Erythroblast (primary cell): ENCODE measurements around the gene ERCC1.
A peak's percentile ranks its signal among the peaks of the same experiment; 100 is the strongest.
"Not testable (repeated sequence)": the region's sequence is repeated elsewhere in the genome, so short reads cannot be mapped to it uniquely, and the experiment has no call there.

ENCODE experiments used
- DNase-seq, 2 experiments: peaks; one replicate each; lab custom pipeline; 2025; lab: John Stamatoyannopoulos, UW
- GATA1 ChIP-seq: IDR thresholded peaks from 2 replicates; pipeline ENCODE4 v1.6.1; 2011; ENCODE audit warnings: low read depth, mild to moderate bottlenecking, control low read depth, low read length, moderate library complexity
- POLR2A ChIP-seq: IDR thresholded peaks from 2 replicates; pipeline ENCODE4 v1.6.1; 2011; ENCODE audit warnings: mild to moderate bottlenecking, low read length

The ERCC1 gene

DNA sequence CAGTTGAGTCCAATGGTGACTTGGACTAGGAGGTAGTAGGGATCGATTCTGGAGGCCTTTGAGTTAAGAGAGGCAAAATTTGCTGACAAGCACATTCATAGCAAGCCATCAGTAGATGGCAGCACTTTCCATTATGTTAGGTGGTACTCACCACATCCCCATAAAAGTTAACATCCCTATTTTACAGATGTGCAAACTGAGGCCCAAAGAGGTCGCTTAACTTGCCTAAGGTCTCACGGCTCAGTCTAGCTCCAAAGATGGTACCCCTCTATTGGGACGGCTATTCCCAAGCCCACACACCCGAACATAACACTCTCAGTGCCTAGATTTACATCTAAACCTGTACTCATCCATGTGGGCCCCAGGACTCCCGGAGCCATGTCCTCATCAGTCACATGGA lies 22.6 kb upstream of the ERCC1 start:
- DNase-seq, result peak; percentile 58 to 59
- TF ChIP-seq POLR2A, result no peak
- no peak for TF ChIP-seq GATA1

DNA sequence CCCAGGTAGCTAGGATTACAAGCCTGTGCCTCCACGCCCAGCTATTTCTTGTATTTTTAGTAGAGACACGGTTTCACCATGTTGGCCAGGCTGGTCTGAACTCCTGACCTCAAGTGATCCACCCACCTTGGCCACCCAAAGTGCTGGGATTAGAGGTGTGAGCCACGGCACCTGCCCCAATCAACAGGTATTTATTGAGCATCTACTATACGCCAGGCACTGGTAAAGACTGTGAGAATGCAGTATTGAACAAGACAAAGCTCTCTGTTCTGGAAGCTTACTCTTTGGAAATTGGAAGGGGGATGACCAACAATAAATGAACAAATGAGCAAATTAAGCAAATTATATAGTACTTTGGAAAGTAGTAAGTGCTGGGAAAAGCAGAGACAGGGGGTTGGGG lies 21.4 kb upstream of the ERCC1 start:
- TF ChIP-seq POLR2A, result no peak
- TF ChIP-seq GATA1, result no peak
- no peak for DNase-seq

DNA sequence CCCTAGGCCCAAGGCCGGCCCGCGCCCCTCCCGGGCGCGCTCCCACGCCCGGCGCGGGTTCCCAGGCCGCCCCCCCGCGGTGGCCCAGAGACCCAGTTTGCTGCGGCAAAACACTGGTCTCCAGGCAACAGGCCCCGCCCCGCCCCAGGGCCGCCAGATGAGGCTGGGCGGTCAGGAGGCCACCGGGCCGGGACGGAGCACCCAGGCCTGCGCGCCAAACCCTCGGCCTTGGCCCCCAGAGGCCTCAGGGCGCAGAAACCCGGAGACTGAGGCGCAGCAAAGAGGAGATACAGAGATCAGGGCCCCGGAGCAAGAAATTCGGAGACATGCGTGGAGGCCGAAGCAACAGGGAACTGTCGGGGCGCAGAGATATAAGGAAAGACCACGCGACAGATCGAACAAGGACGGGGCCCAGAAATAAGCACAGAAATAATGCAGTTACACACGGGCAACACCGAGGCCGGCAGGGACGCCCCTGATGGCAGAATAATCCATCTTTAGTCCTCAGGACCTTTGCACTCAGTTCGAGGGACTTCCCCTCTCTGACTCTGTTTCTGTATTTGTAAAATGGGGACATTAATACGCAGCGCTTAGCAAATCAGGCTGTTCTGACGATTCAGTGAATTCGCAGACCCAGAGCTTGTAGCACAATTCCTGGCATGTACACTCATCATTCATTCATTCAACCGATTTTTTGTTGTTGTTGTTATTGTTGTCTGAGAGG lies 20.8 kb upstream of the ERCC1 start:
- peak; percentile 91 for DNase-seq
- no peak for TF ChIP-seq GATA1
- no peak for TF ChIP-seq POLR2A

DNA sequence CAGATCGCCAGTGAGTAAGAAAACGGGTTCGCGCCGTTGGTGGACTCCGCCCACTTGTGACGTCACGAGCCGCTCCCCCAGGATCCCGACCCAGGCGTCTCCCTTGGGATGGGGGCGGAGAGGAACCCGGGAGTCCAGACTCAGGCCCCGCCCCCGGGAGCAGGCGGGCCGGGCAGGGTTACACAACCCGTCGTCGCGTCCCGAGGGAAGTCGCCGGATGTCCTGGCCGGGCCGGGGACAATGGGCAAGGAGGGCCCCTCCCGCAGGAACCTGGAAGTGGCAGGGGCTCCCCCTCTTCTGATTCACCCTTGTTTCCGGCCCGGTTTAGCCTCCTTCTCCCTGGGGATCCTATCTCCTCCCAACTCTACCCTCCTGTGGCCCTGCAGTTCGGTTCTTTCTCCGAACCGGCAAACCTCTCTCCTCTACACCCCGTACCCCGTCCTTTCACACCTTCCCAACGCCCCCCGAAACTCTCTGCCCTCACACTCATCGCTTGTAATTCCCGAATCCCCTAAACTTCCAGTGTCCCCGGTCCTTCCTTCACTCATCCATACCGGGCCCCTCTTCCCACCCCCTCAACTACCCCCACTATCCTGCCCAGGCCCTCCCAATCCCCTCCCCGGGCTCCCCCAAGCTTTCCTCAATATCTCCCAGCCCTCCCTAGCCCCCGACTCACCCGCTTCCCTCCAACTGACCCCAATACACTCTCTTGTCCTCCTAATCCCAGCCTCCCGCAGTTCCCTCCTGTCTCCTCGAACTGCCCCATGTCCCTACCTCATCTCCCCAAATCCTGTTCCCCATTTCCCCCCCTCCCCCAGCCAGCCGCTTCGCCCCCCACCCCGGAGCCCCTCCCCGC lies 20.0 kb upstream of the ERCC1 start:
- peak; percentile 73 to 84 for DNase-seq

DNA sequence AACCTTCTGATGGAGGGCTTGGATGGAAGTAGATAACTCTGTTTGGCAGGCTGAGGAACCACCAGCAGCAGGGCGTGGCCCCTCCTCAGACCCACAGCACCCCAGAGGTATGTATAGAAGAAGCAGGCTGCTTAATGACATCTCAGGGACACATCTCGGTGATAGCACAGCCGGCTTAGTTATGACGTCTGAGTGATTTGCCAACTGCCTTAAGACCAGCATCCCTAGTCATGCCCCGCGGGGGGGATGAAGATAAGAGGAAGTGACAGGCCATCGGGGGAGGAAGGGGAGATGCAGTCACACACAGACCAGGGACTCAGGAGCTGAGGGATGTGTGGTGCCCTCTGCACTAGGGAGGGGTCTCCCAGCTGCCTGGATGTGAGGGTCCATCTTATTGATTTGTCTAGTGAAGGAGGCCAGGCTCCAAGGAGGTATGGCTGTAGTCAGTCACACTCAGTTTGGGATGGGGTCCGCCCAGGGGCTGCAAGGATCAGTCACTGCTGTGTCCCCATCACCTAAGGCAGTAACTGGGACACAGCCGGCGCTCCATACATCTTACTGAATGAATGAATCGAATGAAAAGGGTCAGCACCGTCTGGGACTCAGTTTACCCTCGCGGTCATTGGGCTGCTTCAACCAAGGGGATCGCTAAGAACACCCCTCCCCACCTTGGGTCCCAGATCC lies 19.2 kb upstream of the ERCC1 start:
- peak; percentile 94 for DNase-seq
- TF ChIP-seq GATA1 (no peak), POLR2A (peak; percentile 72)

More for the DNA sequence above, 20.0 kb upstream of the ERCC1 start:
- TF ChIP-seq GATA1 (no peak), POLR2A (peak; percentile 10)

DNA sequence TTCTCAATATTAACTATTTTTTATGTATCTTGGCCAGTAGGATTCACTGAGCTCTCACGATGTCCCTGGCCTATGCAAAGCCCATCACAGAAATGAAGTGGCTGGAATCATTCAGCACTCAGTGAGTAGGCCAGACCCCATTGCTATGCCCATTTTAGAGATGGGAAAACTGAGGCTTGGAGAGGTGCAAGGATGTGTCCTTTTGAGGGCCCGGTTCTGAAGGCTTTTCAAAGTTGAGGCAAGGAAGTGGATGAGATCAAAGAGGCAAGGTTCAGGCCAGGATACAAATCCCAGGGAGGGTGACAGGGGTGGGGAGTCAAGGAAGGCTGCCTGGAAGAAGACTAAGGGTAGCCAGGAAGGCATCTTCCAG lies 18.7 kb upstream of the ERCC1 start:
- DNase-seq, result no peak
- TF ChIP-seq GATA1, result no peak
- no peak for TF ChIP-seq POLR2A

DNA sequence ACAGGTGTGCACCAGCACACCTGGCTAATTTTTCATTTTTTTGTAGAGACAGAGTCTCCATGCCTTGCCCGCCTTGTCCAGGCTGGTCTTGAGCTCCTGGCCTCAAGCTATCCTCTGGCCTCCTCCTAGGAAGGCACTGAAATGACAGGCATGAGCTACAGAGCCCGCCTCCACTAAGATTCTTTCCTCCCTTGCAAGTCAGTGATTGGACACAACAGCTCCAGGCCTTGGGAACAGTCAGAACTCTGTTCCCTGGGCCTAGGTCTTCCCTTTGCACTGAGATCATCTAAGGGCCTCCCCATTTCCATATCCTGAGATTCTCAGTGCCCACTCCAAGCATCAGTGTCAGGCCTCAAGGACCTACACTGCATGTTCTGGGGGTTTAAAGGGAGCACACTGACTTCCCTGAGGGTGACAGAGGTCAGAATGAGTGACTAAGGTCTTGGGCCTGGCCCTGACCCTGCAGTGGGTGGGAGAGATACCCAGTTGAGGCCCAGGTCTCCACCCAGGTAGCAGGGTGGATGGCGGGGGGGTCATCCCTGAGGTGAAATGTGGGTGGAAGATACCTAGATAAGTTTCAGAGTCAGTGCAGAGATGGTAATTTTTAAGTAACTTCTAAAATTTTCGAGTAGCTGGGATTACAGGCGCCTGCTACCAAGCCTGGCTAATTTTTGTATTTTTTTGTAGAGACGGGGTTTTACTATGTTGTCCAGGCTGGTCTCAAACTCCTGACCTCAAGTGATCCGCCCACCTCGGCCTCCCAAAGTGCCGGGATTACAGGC lies 17.3 kb upstream of the ERCC1 start:
- TF ChIP-seq GATA1, result no peak
- TF ChIP-seq POLR2A, result no peak
- DNase-seq, result peak; percentile 27 to 62

DNA sequence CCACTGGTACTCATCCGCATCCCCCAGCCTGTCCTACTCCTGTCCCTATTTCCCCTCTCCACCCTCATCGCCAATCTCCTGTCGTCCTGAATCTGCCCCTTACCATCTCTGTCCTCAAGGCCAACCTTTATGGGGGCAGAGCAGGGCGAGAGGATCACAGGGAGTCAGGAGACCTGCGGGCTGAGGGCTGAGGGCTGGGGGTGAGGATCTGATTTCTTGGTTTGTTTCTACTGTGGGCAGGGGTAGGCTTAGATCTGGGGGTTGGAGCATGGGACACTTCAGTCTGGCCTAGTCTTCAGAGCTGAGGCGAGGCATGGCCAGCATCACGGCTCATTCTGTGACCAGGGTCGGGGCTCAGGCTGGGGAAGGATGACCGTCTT lies 16.5 kb upstream of the ERCC1 start:
- DNase-seq, result no peak
- TF ChIP-seq GATA1, result no peak
- no peak for TF ChIP-seq POLR2A

DNA sequence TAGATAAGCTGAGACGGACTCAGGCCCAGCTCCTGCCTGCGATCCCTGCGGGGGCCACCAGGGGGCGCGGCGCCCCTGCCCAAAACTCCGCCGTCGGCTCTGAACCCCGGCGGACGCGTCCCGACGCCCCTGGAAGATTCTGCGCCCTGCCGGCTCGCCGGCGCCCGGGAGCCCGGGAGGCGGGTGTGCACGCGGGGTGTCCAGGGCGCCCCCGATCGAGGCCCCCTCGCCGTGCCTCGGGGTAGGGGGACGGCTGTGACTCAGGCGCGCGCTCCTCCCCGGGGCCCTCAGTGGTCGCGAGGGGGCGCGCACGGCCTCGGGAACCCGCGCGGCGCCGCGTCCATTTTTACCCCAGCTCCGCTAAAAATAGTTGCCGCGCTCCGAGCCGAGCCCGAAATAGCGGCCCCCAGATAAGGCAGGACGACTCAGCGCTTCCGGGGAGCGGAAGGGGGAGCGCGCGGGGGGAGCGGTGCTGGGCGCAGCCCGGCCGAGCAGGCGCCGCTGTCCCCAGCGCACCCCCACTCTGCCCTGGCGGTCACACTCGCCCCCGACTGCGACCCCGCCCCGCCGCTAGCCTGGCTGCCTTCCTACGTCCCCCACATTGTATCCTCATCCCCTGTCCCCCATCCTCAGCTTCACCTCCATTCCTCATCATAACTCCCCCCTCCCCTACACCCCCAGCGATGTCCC lies 16.0 kb upstream of the ERCC1 start:
- peak; percentile 90 to 95 for DNase-seq
- no peak for TF ChIP-seq GATA1
- TF ChIP-seq POLR2A, result no peak

DNA sequence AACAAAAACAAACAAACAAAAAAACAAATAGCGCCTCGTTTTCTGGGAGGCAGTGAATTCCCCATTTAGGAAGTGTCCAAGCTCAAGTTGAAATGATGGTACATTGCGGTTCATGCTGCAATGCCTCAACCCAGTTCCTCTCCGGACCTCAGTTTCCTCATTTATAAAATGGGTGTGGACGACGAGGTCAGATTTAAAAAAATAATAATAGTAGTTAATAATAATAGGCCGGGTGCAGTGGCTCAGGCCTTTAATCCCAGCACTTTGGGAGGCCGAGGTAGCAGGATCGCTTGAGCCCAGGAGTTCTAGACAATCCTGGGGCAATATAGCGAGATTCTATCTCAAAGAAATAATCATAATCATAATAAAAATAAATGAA lies 15.5 kb upstream of the ERCC1 start:
- TF ChIP-seq POLR2A (no peak), GATA1 (no peak)
- DNase-seq, result no peak

DNA sequence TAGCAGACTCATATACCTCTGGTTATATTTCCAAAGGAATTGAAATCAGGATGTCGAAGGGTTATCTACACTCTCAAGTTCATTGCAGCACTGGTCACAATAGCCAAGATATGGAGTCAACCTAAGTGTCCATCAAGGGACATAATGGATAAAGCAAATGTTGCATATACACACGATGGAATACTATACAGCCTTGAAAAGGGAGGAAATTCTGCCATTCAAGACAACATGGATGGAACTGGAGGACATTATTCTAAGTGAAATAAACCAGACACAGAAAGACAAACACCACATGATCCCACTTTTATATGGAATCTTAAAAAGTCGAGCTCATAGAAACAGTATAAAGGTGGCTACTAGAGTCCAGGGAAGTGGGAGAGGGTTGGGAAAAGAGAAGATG lies 13.6 kb upstream of the ERCC1 start:
- no peak for DNase-seq
- no peak for TF ChIP-seq POLR2A

DNA sequence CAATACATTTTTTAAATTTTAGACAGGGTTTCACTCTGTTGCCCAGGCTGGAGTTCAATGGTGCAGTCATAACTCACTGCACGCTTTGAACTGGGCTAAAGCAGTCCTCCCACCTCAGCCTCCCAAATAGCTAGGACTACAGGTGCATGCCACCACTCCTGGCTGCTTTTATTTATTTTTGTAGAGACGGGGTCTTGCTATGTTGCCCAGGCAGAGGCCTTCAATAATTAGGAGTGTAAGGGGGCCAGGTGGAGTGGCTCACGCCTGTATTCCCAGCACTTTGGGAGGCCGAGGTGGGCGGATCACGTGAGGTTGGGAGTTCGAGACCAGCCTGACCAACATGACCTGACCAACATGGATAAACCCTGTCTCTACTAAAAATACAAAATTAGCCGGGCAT lies 8.8 kb upstream of the ERCC1 start:
- not testable (repeated sequence) for DNase-seq

DNA sequence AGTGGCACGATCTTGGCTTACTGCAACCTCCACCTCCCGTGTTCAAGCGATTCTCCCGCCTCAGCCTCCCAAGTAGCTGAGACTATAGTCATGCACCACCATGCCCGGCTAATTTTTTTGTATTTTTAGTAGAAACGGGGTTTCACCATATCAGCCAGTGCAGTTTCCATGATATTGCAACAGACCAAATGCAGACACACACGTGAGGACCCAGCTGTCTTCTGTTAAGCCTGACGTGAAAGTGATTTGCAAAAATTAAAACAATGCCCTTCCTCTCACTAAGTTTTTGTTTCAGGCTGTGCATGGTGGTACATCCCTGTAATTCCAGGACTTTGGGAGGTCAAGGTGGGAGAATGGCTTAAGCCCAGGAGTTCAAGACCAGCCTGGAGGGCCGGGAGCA lies 7.3 kb upstream of the ERCC1 start:
- DNase-seq, result peak; percentile 22 to 25

DNA sequence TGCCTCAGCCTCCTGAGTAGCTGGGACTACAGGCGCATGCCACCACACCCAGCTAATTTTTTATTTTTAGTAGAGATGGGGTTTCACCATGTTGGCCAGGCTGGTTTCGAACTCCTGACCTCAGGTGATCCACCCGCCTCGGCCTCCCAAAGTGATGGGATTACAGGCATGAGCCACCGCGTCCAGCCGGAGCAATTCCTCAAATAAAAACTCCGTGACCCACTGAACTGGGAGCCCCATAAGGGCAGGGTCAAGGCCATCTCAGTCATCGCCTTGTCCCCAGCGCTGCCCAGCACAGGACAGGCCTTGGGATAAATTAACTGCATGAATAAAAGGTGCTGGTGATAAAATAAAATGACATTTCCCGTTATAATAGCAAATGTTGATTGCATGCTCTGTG lies 6.2 kb upstream of the ERCC1 start:
- not testable (repeated sequence) for DNase-seq
